GM13977 (cell line): ENCODE measurements around the gene FCHO1.
A peak's percentile ranks its signal among the peaks of the same experiment; 100 is the strongest.
"Not testable (repeated sequence)": the region's sequence is repeated elsewhere in the genome, so short reads cannot be mapped to it uniquely, and the experiment has no call there.

Source experiments
- DNase-seq: peaks from one replicate; pipeline ENCODE4 v3.0.0; 2012; ENCODE audit warnings: low spot score
- CTCF ChIP-seq: IDR thresholded peaks from 2 replicates; pipeline ENCODE4 v1.5.1; 2012; ENCODE audit warnings: mild to moderate bottlenecking, control low read depth; ENCODE audit not compliant: insufficient read depth; ENCODE audit errors: extremely low read depth, missing control alignments
- in situ Hi-C: fragments of 300-500 bp; cut with MboI; formaldehyde crosslinking; loops from one replicate; pipeline ENCODE4 v1.12.0; 2022; ENCODE audit warnings: low sequenced_read_pairs, low pct_unique_long_range_greater_than_20kb, mixed read lengths, inconsistent platforms; ENCODE audit not compliant: unreplicated experiment

FCHO1 gene

GRCh38 chr19:17772172-17772571 lies 20.9 kb downstream of the FCHO1 start:
- DNase-seq: no peak
- in situ Hi-C loops: loop anchor here (10.0 kb wide), 1 partner anchor 57 kb away; the partner anchor contains the start of gene MAP1S
- TF ChIP-seq CTCF: no peak

GRCh38 chr19:17775245-17775927 lies 24.1 kb downstream of the FCHO1 start:
- peak; percentile 57 for TF ChIP-seq CTCF
- in situ Hi-C loops: loop anchor here (10.0 kb wide), 1 partner anchor 61 kb away; the partner anchor contains the start of gene MAP1S
- DNase-seq: no peak

- TF ChIP-seq CTCF: no peak
- DNase-seq: peak; percentile 95
- in situ Hi-C loops: loop anchor here (10.0 kb wide), 1 partner anchor 61 kb away; the partner anchor contains the start of gene MAP1S
Observed at GRCh38 chr19:17775991-17776803, 24.9 kb downstream of the FCHO1 start.

GRCh38 chr19:17777840-17778239 lies 26.6 kb downstream of the FCHO1 start:
- not testable (repeated sequence) for DNase-seq
- in situ Hi-C loops: loop anchor here (10.0 kb wide), 1 partner anchor 63 kb away; the partner anchor contains the start of gene MAP1S

- in situ Hi-C loops: loop anchor here (10.0 kb wide), 1 partner anchor 64 kb away; the partner anchor contains the start of gene MAP1S
- DNase-seq: peak; percentile 58
- no peak for TF ChIP-seq CTCF
Observed at GRCh38 chr19:17778251-17778967, 27.1 kb downstream of the FCHO1 start.

GRCh38 chr19:17778968-17779929 lies 28.0 kb downstream of the FCHO1 start:
- no peak for TF ChIP-seq CTCF
- DNase-seq: no peak

More at GRCh38 chr19:17778968-17779929, 28.0 kb downstream of the FCHO1 start:
- in situ Hi-C loops: loop anchor here (10.0 kb wide), 1 partner anchor 64 kb away; the partner anchor contains the start of gene MAP1S
